HG03342 (cell line): ENCODE measurements around the gene KCNN2.

Experiments used
- ATAC-seq: cut with Tn5 transposase; IDR thresholded peaks from one replicate; pipeline ENCODE4 v1.9.1; 2021; ENCODE audit warnings: mild to moderate bottlenecking, moderate library complexity; ENCODE audit not compliant: unreplicated experiment

KCNN2 gene

GRCh38 chr5:114477816-114478334 lies 116.0 kb downstream of the KCNN2 start:
- no peak for ATAC-seq

GRCh38 chr5:114500756-114501155 lies 138.9 kb downstream of the KCNN2 start:
- ATAC-seq, result no peak

GRCh38 chr5:114504560-114504959 lies 142.7 kb downstream of the KCNN2 start:
- ATAC-seq, result no peak

GRCh38 chr5:114524221-114524620 lies 162.4 kb downstream of the KCNN2 start:
- no peak for ATAC-seq

GRCh38 chr5:114544561-114544960 lies 182.7 kb downstream of the KCNN2 start:
- ATAC-seq, result no peak
